Measurements from ENCODE around the gene ASXL1. TPM values are rescaled to one million over a fixed set of nuclear protein-coding genes. Genes with fewer than 3 reads are reported as not detected.

The ASXL1 gene
- total RNA-seq, 1 donor = 51.4 TPM

DNA sequence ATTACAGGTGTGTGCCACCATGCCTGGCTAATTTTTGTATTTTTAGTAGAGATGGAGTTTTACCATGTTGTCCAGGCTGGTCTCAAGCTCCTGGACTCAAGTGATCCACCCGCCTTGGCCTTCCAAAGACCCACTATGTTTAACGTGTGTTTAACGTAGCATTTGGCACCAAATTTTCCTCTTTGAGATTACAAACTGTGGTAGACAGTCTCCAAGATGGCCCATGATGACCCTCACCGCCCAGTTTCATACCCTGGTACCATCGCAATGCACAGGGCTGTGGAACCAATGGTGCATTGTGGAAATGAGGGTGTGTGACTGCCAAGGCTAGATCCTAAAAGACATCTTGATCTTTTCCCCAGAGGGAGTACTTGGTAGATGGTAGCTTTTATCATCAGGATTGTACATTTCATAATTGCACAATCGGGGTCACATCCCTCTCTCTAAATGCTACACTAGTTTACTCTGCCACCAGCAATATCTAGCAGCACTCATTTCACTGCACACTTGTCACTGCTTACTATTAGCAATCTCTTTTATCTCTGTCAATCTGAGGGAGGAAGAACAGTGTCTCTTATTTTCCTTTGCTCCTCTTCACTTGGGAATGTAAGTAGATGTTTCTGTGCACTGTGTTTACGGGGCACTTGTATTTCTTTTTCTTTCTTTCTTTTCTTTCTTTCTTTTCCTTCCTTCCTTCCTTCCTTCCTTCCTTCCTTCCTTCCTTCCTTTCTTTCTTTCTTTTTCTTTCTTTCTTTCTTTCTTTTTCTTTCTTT, 130.1 kb downstream of the ASXL1 start:
- no peak for DNase-seq (ENCODE audit: low read depth in 2 of 3, low spot score in 2 of 3)

Other genes with a start within 250 kb of the ASXL1 start
- gene TM9SF4, start 248.6 kb upstream of the ASXL1 start, total RNA-seq = 32.0 TPM
- gene PLAGL2, start 150.6 kb upstream of the ASXL1 start, total RNA-seq = 8.3 TPM
- gene POFUT1, start 150.5 kb upstream of the ASXL1 start, total RNA-seq = 14.3 TPM
- gene KIF3B, start 80.7 kb upstream of the ASXL1 start, total RNA-seq = 5.4 TPM
- 34.5 TPM for gene NOL4L, start 227.0 kb downstream of the ASXL1 start, total RNA-seq

All from hematopoietic multipotent progenitor cell (in vitro differentiated cells).